HG03108 (cell line): ENCODE data around the gene ICOSLG.
"Not testable (repeated sequence)": the region's sequence is repeated elsewhere in the genome, so short reads cannot be mapped to it uniquely, and the experiment has no call there.

Source experiments
- ATAC-seq: cut with Tn5 transposase; IDR thresholded peaks from one replicate; pipeline ENCODE4 v1.9.1; 2021; ENCODE audit warnings: moderate library complexity; ENCODE audit not compliant: unreplicated experiment

Gene ICOSLG

GRCh38 chr21:44227614-44228013 lies 13.1 kb downstream of the ICOSLG start:
- ATAC-seq, result not testable (repeated sequence)

GRCh38 chr21:44225605-44226004 lies 15.1 kb downstream of the ICOSLG start:
- ATAC-seq, result not testable (repeated sequence)

- ATAC-seq, result not testable (repeated sequence)
These were observed 17.4 kb downstream of the ICOSLG start for GRCh38 chr21:44223334-44223733.

- not testable (repeated sequence) for ATAC-seq
These were observed 20.1 kb downstream of the ICOSLG start for GRCh38 chr21:44220674-44221073.

GRCh38 chr21:44218461-44218860 lies 22.3 kb downstream of the ICOSLG start:
- peak; percentile 54 for ATAC-seq

- not testable (repeated sequence) for ATAC-seq
These were observed 28.8 kb downstream of the ICOSLG start for GRCh38 chr21:44211978-44212377.

GRCh38 chr21:44211574-44211973 lies 29.2 kb downstream of the ICOSLG start:
- ATAC-seq, result not testable (repeated sequence)

GRCh38 chr21:44207860-44208646 lies 32.7 kb downstream of the ICOSLG start:
- ATAC-seq, result not testable (repeated sequence)

GRCh38 chr21:44206698-44207676 lies 33.8 kb downstream of the ICOSLG start:
- peak; percentile 70 for ATAC-seq

GRCh38 chr21:44206187-44206586 lies 34.6 kb downstream of the ICOSLG start:
- not testable (repeated sequence) for ATAC-seq

- not testable (repeated sequence) for ATAC-seq
These were observed 38.0 kb downstream of the ICOSLG start for GRCh38 chr21:44202590-44203299.

- not testable (repeated sequence) for ATAC-seq
These were observed 40.7 kb downstream of the ICOSLG start for GRCh38 chr21:44199997-44200396.

- ATAC-seq, result no peak
These were observed 41.3 kb downstream of the ICOSLG start for GRCh38 chr21:44199448-44199847.

- not testable (repeated sequence) for ATAC-seq
These were observed 43.6 kb downstream of the ICOSLG start for GRCh38 chr21:44197156-44197516.

- ATAC-seq, result not testable (repeated sequence)
These were observed 44.3 kb downstream of the ICOSLG start for GRCh38 chr21:44196212-44197155.

- not testable (repeated sequence) for ATAC-seq
These were observed 45.9 kb downstream of the ICOSLG start for GRCh38 chr21:44194888-44195287.

- ATAC-seq, result not testable (repeated sequence)
These were observed 46.3 kb downstream of the ICOSLG start for GRCh38 chr21:44194451-44194850.

GRCh38 chr21:44193108-44193507 lies 47.6 kb downstream of the ICOSLG start:
- not testable (repeated sequence) for ATAC-seq

- not testable (repeated sequence) for ATAC-seq
These were observed 50.1 kb downstream of the ICOSLG start for GRCh38 chr21:44190349-44191271.
